Body of pancreas (tissue), 4 donors: ENCODE data around the gene ZBTB1. TPM values are rescaled to one million over a fixed set of nuclear protein-coding genes. Genes with fewer than 3 reads are reported as not detected.
"Not testable (repeated sequence)": the region's sequence is repeated elsewhere in the genome, so short reads cannot be mapped to it uniquely, and the experiment has no call there.

Source experiments
- ATAC-seq: fragments of 150-250 bp; one replicate; pipeline ENCODE4 v1.9.1; 2016
- DNase-seq, 4 donors: peaks; one replicate each; pipeline ENCODE4 v3.0.0-alpha.2; 2019
- H3K27ac ChIP-seq, 4 donors: fragments of 200-600 bp; sonication (generic); 1 replicate in 3 of 4; 2 replicates in 1 of 4; pipeline versions ENCODE4 v1.5.1 to v1.6.1; 2016 to 2019; ENCODE audit warnings: mild to moderate bottlenecking in 1 of 4, mixed read lengths in 1 of 4, moderate library complexity in 1 of 4
- H3K27me3 ChIP-seq, 2 donors: fragments of 200-600 bp; sonication (generic); one replicate each; pipeline ENCODE4 v1.6.0; 2016; ENCODE audit warnings: mild to moderate bottlenecking in 1 of 2
- H3K36me3 ChIP-seq, 2 donors: fragments of 200-600 bp; sonication (generic); replicated peaks in 1 of 2; 2 replicates each; pipeline ENCODE4 v1.5.1; 2016; ENCODE audit warnings: low read depth in 2 of 2; ENCODE audit not compliant: insufficient read depth in 1 of 2
- H3K4me1 ChIP-seq: fragments of 200-600 bp; sonication (generic); one replicate; pipeline ENCODE4 v1.6.0; 2016
- H3K4me3 ChIP-seq, 2 donors: fragments of 200-600 bp; sonication (generic); 1 replicate in 1 of 2; 2 replicates in 1 of 2; pipeline ENCODE4 v1.5.1; 2016 to 2019
- H3K9me3 ChIP-seq, 3 donors: fragments of 200-600 bp; sonication (generic); 1 replicate in 2 of 3; 2 replicates in 1 of 3; pipeline ENCODE4 v1.5.1; 2016
- POLR2A ChIP-seq, 3 donors: fragments of 450-650 bp; IDR thresholded peaks; one replicate each; pipeline ENCODE4 v1.6.1; 2016; ENCODE audit warnings: antibody characterized with exemption in 3 of 3, mild to moderate bottlenecking in 2 of 3
- WGBS, 2 donors: methylation state at CpG; one replicate each; pipeline ENCODE4 v1.1.5; 2017; 5-methylcytosine and 5-hydroxymethylcytosine counted together
- intact Hi-C: fragments of 100-400 bp; cut with DNase I; formaldehyde crosslinking; loops from one replicate; pipeline ENCODE4 v1.15.1; 2023
- total RNA-seq, 2 donors: library from RNA; depleted of rRNA; stranded (reverse); fragments of >200 nt; gene quantifications; one replicate each; pipeline ENCODE4 v1.1.0, GENCODE V29; 2016
- TF ChIP-seq, protein P1 (sequence below), 7 experiments: fragments of 450-650 bp in 4 of 7; fragments of 200-600 bp in 3 of 7; sonication (generic) in 3 of 7; IDR thresholded peaks; one replicate each; pipeline ENCODE4 v1.5.1; 2016 to 2019; ENCODE audit warnings: antibody characterized with exemption in 7 of 7

Gene ZBTB1
- total RNA-seq, 2 donors from 2014 or later: 28.5 to 43.8 TPM

GRCh38 chr14:64509036-64509435 is 4.5 kb downstream of the ZBTB1 start:
- ATAC-seq: no peak
- H3K4me1 ChIP-seq: peaks cover 40% of the 10 kb centered on the region
- no peaks in the 10 kb centered on the region for H3K9me3 ChIP-seq
- H3K36me3 ChIP-seq: no peaks in the 10 kb centered on the region
- H3K27ac ChIP-seq: no peak overlapping the region
- WGBS, 2 donors: 91 to 92% methylated on average over 6 to 8 of the region's 8 CpGs
- no peak overlapping the region for H3K4me3 ChIP-seq
- H3K27me3 ChIP-seq: no peaks in the 10 kb centered on the region
- intact Hi-C loops: no loop called here
- no peak for DNase-seq
- TF ChIP-seq, protein P1, sequence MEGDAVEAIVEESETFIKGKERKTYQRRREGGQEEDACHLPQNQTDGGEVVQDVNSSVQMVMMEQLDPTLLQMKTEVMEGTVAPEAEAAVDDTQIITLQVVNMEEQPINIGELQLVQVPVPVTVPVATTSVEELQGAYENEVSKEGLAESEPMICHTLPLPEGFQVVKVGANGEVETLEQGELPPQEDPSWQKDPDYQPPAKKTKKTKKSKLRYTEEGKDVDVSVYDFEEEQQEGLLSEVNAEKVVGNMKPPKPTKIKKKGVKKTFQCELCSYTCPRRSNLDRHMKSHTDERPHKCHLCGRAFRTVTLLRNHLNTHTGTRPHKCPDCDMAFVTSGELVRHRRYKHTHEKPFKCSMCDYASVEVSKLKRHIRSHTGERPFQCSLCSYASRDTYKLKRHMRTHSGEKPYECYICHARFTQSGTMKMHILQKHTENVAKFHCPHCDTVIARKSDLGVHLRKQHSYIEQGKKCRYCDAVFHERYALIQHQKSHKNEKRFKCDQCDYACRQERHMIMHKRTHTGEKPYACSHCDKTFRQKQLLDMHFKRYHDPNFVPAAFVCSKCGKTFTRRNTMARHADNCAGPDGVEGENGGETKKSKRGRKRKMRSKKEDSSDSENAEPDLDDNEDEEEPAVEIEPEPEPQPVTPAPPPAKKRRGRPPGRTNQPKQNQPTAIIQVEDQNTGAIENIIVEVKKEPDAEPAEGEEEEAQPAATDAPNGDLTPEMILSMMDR (IDR thresholded peaks at IDR 0.05): no peak
- no peak for TF ChIP-seq POLR2A (IDR thresholded peaks at IDR 0.05)

DNA sequence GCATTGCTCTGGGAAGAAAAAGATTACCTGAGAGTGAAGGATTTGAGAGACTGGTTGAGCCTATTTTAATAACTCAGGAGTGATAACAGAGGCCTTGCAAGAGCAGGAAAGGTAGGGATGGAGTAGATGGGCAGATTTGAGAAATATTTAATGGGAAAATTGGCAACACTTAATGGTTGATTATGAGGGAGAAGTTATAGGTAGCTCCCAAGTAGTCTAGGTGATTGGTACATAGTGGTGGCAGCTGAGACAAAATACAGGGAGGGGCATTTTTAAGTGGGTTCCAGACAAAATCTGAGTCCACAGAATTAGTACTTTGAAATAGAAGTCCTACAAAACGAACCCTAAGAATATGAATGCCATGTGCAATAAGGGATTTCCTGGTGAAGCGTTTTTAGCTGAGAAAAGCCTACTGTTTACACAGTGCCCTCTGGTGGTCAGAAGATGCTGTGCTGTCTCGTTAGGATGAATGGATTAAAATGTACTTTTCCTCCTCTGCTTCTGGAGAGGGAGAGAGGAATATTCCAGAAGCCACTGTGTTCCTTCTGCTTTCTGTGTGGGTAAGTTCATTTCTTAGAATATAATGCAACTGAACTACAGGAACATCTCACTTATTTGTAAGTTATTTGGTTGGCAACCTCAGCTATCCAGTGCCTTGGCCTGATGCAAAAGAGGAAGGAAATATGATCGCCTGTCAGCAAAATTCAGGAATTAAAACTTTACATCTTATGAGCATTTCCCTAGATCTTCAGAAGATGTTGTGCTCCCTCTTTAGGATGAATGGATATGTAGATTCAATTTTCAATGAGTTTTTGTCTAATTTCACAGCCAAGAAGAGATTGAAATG is 6.5 kb downstream of the ZBTB1 start:
- H3K27ac ChIP-seq: peak overlapping the region in 2 of 4 donors; percentile 32 to 56
- intact Hi-C loops: no loop called here
- DNase-seq (peak; percentile 70 to 82 (median 77)), ATAC-seq (peak; percentile 79)
- H3K9me3 ChIP-seq: no peaks in the 10 kb centered on the region
- no peak overlapping the region for H3K4me3 ChIP-seq
- H3K27me3 ChIP-seq: no peaks in the 10 kb centered on the region
- 18 to 24% methylated on average over 4 of the region's 4 CpGs for WGBS, 2 donors
- peaks cover 43% of the 10 kb centered on the region for H3K4me1 ChIP-seq
- TF ChIP-seq, protein P1 (IDR thresholded peaks at IDR 0.05): peak; percentile 47 to 92 (median 87)
- TF ChIP-seq POLR2A (IDR thresholded peaks at IDR 0.05): no peak
- H3K36me3 ChIP-seq: no peaks in the 10 kb centered on the region

- TF ChIP-seq POLR2A (IDR thresholded peaks at IDR 0.05): no peak
- TF ChIP-seq, protein P1 (IDR thresholded peaks at IDR 0.05): no peak
- intact Hi-C loops: no loop called here
- no peak overlapping the region for H3K4me3 ChIP-seq
- H3K4me1 ChIP-seq: peaks cover 23% of the 10 kb centered on the region
- no peaks in the 10 kb centered on the region for H3K27me3 ChIP-seq
- ATAC-seq: no peak
- 90 to 93% methylated on average over 2 of the region's 2 CpGs for WGBS, 2 donors
- no peak overlapping the region for H3K27ac ChIP-seq
- no peaks in the 10 kb centered on the region for H3K9me3 ChIP-seq
- DNase-seq: no peak
- H3K36me3 ChIP-seq: no peaks in the 10 kb centered on the region
Measured at GRCh38 chr14:64513271-64513670, 8.7 kb downstream of the ZBTB1 start.

GRCh38 chr14:64515053-64515452 is 10.5 kb downstream of the ZBTB1 start:
- 11 to 18% methylated on average over 1 of the region's 1 CpG for WGBS, 2 donors
- Histone ChIP-seq H3K27ac (no peak overlapping the region), H3K27me3 (no peaks in the 10 kb centered on the region), H3K9me3 (no peaks in the 10 kb centered on the region), H3K36me3 (no peaks in the 10 kb centered on the region), H3K4me1 (peaks cover 20% of the 10 kb centered on the region), H3K4me3 (no peak overlapping the region)
- TF ChIP-seq POLR2A (IDR thresholded peaks at IDR 0.05): no peak
- no peak for ATAC-seq
- intact Hi-C loops: no loop called here
- DNase-seq: no peak

- Histone ChIP-seq H3K4me1 (peaks cover 7% of the 10 kb centered on the region), H3K36me3 (peaks cover 0 to 4% of the 10 kb centered on the region in 2 donors), H3K27me3 (no peaks in the 10 kb centered on the region), H3K9me3 (no peaks in the 10 kb centered on the region), H3K27ac (no peak overlapping the region), H3K4me3 (no peak overlapping the region)
- no peak for TF ChIP-seq POLR2A (IDR thresholded peaks at IDR 0.05)
- TF ChIP-seq, protein P1 (IDR thresholded peaks at IDR 0.05): no peak
- DNase-seq (no peak), ATAC-seq (no peak)
- intact Hi-C loops: no loop called here
- WGBS, 2 donors: 79 to 80% methylated on average over 1 of the region's 1 CpG
Measured at GRCh38 chr14:64516969-64517368, 12.4 kb downstream of the ZBTB1 start.

DNA sequence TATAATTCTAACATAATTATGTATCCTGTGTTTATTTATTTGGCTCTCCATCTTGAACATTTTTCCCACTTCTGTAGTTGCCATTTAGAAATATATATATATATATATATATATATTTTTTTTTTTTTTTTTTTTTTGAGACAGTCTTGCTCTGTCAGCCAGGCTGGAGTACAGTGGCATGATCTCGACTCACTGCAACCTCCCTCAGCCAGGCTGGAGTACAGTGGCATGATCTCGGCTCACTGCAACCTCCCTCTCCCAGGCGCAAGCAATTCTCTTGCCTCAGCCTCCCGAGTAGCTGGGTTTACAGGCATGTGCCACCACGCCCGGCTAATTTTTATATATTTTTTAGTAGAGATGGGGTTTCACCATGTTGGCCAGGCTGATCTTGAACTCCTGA is 13.1 kb downstream of the ZBTB1 start:
- intact Hi-C loops, H3K27me3 ChIP-seq, DNase-seq, H3K27ac ChIP-seq, H3K4me1 ChIP-seq, H3K9me3 ChIP-seq, H3K4me3 ChIP-seq, H3K36me3 ChIP-seq, ATAC-seq: not testable (repeated sequence)
- 87 to 95% methylated on average over 6 of the region's 6 CpGs for WGBS, 2 donors
